Adrenal gland (tissue), 12 donors: Measurements from ENCODE around the gene PLAGL1. TPM values are rescaled to one million over a fixed set of nuclear protein-coding genes. Genes with fewer than 3 reads are reported as not detected.

ENCODE experiments used
- DNase-seq, 7 donors: peaks; one replicate each; pipeline ENCODE4 v3.0.0-alpha.2; 2019 to 2020
- H3K27ac ChIP-seq, 5 donors: fragments of 200-600 bp; sonication (generic) in 4 of 5; 1 replicate in 3 of 5; 2 replicates in 2 of 5; pipeline versions ENCODE4 v1.5.1 to v1.8.0; 2016 to 2020; ENCODE audit warnings: mild to moderate bottlenecking in 1 of 5
- H3K27me3 ChIP-seq: fragments of 200-600 bp; 2 replicates; pipeline ENCODE4 v1.8.0; 2021
- H3K36me3 ChIP-seq, 2 donors: fragments of 200-600 bp; replicated peaks in 1 of 2; 1 replicate in 1 of 2; 2 replicates in 1 of 2; pipeline versions ENCODE4 v1.5.1 to v1.8.0; 2018 to 2022
- H3K4me1 ChIP-seq, 2 donors: fragments of 200-600 bp; replicated peaks in 1 of 2; 1 replicate in 1 of 2; 2 replicates in 1 of 2; pipeline versions ENCODE4 v1.5.1 to v1.8.0; 2018 to 2021
- H3K4me3 ChIP-seq, 4 donors: fragments of 200-600 bp; sonication (generic) in 3 of 4; one replicate each; pipeline ENCODE4 v1.5.1; 2016 to 2018
- H3K9me3 ChIP-seq, 3 donors: fragments of 200-600 bp; sonication (generic) in 1 of 3; replicated peaks in 1 of 3; 1 replicate in 2 of 3; 2 replicates in 1 of 3; pipeline versions ENCODE4 v1.5.1 to v1.8.0; 2016 to 2021
- POLR2A ChIP-seq, 2 donors: fragments of 450-650 bp; IDR thresholded peaks; one replicate each; pipeline ENCODE4 v1.6.1; 2017; ENCODE audit warnings: antibody characterized with exemption in 2 of 2, mild to moderate bottlenecking in 2 of 2, moderate library complexity in 1 of 2
- WGBS, 4 donors: extraction: QIAGEN DNeasy Blood & Tissue Kit in 2 of 4; methylation state at CpG; one replicate each; pipeline versions ENCODE4 v1.1.5 to v1.1.7; 2013 to 2017; 5-methylcytosine and 5-hydroxymethylcytosine counted together
- intact Hi-C, 2 donors: fragments of 100-400 bp; cut with DNase I; formaldehyde crosslinking; loops; one replicate each; pipeline versions ENCODE4 v1.14.1 to v1.15.0; 2022 to 2023
- polyA plus RNA-seq, 3 donors: library from polyadenylated mRNA; stranded (reverse); fragments of 200-250 nt in 2 of 3; fragments of 350-450 nt in 1 of 3; fragmentation: Illumina TruSeq in 1 of 3; extraction: RNeasy Lipid Tissue Mini Kit (QIAGEN cat#74804) in 1 of 3; gene quantifications; one replicate each; pipeline ENCODE4 v1.2.3, GENCODE V29; 2013 to 2014
- total RNA-seq, 9 donors: library from RNA; depleted of rRNA in 4 of 9; stranded (reverse); fragments of >200 nt in 4 of 9; fragments of 120-200 nt in 1 of 9; fragmentation: NEBNext Ultra II Directional in 1 of 9; extraction: Animal tissue kit (Norgen Biotek cat#: 25700) in 1 of 9; gene quantifications; one replicate each; pipeline versions ENCODE4 v1.1.0 to v1.2.4, GENCODE V29; 2013 to 2023
- TF ChIP-seq, protein P1 (sequence below), 6 experiments: fragments of 450-650 bp in 4 of 6; fragments of 200-600 bp in 2 of 6; sonication (generic) in 1 of 6; IDR thresholded peaks; 1 replicate in 5 of 6; 2 replicates in 1 of 6; pipeline versions ENCODE4 v1.5.1 to v1.8.0; 2016 to 2021; ENCODE audit warnings: antibody characterized with exemption in 6 of 6, mild to moderate bottlenecking in 2 of 6, moderate library complexity in 1 of 6
- donor health status: healthy with polysubstance abuse.
- donor health status: Bipolar disorder and iron deficiency.
- donor health status: DM: yes; HTN: yes; CAD: no.
- donor health status: DM: no; HTN: no; CAD: no.
- donor health status: DM: no; HTN: no; CAD: no.
- donor health status: DM: yes; HTN: yes; CAD: no.

PLAGL1 gene
- total and polyA plus RNA-seq, 12 donors = 20.4 to 197 (median 78.7) TPM

DNA sequence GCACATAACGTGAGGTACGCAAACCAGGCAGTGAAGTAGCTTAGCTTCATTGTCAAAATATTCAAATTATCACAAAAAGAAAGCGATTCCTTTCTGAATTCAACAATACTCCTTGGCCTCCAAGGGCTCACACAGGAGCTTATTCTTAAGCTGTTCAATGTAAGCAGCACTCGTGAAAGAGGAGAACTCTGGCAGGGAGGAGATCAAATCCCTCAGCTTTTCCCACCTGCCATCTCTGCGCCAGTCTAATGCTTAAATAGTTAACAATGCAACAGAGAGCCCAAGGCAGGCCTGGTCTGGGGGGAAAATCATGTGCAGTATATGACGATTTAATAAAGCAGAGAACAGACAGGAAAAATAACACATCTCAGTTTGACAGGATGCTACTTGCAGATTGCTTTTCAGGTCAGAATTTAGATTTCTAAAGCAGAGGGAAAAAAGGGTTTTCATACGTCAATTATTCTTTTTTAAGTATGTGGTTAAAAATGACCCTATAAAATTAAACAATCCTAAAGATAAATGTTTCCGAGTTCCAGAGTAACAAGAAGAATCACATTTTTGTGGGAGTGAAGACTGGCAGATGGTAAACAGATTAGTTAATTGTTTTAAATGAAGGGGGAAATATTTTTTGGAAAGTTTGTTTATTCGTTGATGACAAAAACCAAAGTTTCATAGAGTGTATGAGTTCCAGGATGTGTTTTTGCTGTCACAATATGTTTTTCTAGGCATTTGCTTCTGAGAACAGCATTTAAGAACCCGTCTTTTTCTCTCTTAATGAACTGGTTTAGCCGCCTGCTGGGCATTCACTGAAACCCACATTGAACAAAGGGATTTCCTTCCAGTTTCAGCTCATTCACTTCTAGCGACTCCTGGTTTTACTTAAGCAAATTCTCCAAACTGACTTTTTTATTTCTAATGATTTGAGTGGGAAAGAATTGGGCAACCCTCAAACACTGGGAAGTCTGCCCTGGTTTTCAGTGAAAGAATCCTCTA is 45.9 kb downstream of the PLAGL1 start:
- 68 to 72% (median 69%) methylated on average over 12 of the region's 12 CpGs for WGBS, 4 donors
- no peak overlapping the region for H3K27ac ChIP-seq
- no peak overlapping the region for H3K4me3 ChIP-seq
- DNase-seq = no peak
- peaks cover 14 to 23% of the 10 kb centered on the region in 2 donors for H3K4me1 ChIP-seq
- no peaks in the 10 kb centered on the region for H3K27me3 ChIP-seq
- H3K9me3 ChIP-seq = no peaks in the 10 kb centered on the region
- H3K36me3 ChIP-seq = peaks cover 0 to 3% of the 10 kb centered on the region in 2 donors
- TF ChIP-seq, protein P1, sequence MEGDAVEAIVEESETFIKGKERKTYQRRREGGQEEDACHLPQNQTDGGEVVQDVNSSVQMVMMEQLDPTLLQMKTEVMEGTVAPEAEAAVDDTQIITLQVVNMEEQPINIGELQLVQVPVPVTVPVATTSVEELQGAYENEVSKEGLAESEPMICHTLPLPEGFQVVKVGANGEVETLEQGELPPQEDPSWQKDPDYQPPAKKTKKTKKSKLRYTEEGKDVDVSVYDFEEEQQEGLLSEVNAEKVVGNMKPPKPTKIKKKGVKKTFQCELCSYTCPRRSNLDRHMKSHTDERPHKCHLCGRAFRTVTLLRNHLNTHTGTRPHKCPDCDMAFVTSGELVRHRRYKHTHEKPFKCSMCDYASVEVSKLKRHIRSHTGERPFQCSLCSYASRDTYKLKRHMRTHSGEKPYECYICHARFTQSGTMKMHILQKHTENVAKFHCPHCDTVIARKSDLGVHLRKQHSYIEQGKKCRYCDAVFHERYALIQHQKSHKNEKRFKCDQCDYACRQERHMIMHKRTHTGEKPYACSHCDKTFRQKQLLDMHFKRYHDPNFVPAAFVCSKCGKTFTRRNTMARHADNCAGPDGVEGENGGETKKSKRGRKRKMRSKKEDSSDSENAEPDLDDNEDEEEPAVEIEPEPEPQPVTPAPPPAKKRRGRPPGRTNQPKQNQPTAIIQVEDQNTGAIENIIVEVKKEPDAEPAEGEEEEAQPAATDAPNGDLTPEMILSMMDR (IDR thresholded peaks at IDR 0.05) = peak in 2 of 6 experiments; percentile 26 to 28
- no peak for TF ChIP-seq POLR2A (IDR thresholded peaks at IDR 0.05)
- intact Hi-C loops = no loop called here

DNA sequence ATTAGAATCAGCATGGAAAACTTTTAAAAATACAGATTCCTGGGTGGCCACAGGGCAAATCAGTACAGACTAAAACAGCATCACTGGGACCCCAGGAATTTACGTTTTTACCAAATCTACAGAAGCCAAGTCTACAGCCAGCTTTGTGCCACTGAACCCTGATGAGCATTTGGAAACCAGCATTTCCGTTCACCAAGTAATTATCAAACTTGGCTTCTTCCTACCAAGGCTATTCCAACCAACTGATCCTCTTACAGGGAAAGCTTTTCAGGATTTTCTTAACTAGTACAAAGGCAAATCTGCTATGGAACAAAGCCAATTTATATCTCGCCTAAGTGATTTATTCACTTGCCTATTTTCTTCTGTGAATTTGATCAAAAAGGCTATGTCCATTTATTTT is 47.0 kb downstream of the PLAGL1 start:
- DNase-seq = no peak
- Histone ChIP-seq H3K27me3 (no peaks in the 10 kb centered on the region), H3K36me3 (peaks cover 0 to 3% of the 10 kb centered on the region in 2 donors), H3K4me1 (peaks cover 14 to 23% of the 10 kb centered on the region in 2 donors), H3K9me3 (no peaks in the 10 kb centered on the region), H3K27ac (peak overlapping the region in 1 of 5 donors; percentile 8), H3K4me3 (no peak overlapping the region)
- intact Hi-C loops = no loop called here
- WGBS, 4 donors = 41 to 55% (median 48%) methylated on average over 3 of the region's 3 CpGs
- TF ChIP-seq, protein P1 (IDR thresholded peaks at IDR 0.05) = no peak
- TF ChIP-seq POLR2A (IDR thresholded peaks at IDR 0.05) = no peak

DNA sequence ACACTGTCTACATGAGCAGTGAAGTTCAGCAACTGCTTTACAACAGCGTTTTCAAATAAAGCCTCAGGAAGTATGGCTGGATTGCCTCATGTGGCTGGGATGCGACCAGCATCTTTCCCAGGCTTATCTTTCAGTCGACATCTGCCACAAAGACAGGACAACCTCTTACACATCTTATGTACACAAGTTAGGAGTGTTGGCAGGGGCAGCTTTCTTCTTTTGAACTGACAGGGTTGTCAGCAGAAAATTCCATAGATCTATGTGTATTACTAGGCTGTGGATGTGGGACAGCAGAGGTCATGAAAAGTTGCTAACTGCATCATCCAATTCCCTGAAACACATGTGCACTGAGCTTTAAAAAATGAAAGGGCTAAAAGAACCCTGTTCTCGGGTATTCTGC is 48.1 kb downstream of the PLAGL1 start:
- DNase-seq = no peak
- Histone ChIP-seq H3K27ac (no peak overlapping the region), H3K36me3 (peaks cover 0 to 3% of the 10 kb centered on the region in 2 donors), H3K27me3 (no peaks in the 10 kb centered on the region), H3K4me1 (peaks cover 11 to 21% of the 10 kb centered on the region in 2 donors), H3K4me3 (no peak overlapping the region), H3K9me3 (no peaks in the 10 kb centered on the region)
- intact Hi-C loops = no loop called here
- TF ChIP-seq, protein P1 (IDR thresholded peaks at IDR 0.05) = no peak
- no peak for TF ChIP-seq POLR2A (IDR thresholded peaks at IDR 0.05)
- 72 to 78% (median 76%) methylated on average over 3 to 4 of the region's 4 CpGs for WGBS, 4 donors

DNA sequence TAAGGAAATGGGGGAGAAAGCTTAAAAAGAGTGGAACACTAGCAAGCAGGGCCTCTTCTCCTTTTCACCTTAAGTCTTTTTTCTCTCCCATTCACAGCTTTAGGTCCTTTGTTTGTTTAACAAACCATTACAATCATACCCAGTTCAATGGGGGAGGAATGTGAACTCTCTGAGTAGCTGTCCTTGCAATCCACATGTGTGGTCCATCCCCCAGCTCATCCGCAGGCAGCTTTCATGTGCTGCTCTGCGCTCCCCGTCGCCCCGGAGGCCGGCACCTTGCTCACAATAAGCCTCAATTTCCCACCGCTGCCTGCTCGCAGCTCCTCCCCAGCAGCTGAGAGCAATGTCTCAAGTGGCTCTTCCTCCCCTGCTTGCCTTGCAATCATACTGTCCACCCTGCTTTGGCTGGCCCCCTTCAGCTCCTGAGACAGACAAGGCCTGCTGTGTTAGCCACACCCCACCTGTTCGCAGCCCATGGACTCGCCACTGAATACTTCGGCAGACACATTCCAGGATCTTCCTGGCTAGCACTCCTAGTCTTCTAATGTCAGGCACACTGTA is 49.1 kb downstream of the PLAGL1 start:
- intact Hi-C loops = no loop called here

More for the DNA sequence above, 49.1 kb downstream of the PLAGL1 start:
- 81 to 98% (median 87%) methylated on average over 11 of the region's 11 CpGs for WGBS, 4 donors
- no peak overlapping the region for H3K27ac ChIP-seq
- DNase-seq = no peak
- peaks cover 0 to 3% of the 10 kb centered on the region in 2 donors for H3K36me3 ChIP-seq
- no peaks in the 10 kb centered on the region for H3K27me3 ChIP-seq
- no peaks in the 10 kb centered on the region for H3K9me3 ChIP-seq
- TF ChIP-seq, protein P1 (IDR thresholded peaks at IDR 0.05) = no peak
- TF ChIP-seq POLR2A (IDR thresholded peaks at IDR 0.05) = no peak
- H3K4me1 ChIP-seq = peaks cover 1 to 13% of the 10 kb centered on the region in 2 donors
- no peak overlapping the region for H3K4me3 ChIP-seq
